Trophoblast cell (in vitro differentiated cells and primary cell): Measurements from ENCODE around the gene SIM2.
A peak's percentile ranks its signal among the peaks of the same experiment; 100 is the strongest.
"Not testable (repeated sequence)": the region's sequence is repeated elsewhere in the genome, so short reads cannot be mapped to it uniquely, and the experiment has no call there.

ENCODE experiments used
- DNase-seq, 2 donors: peaks; one replicate each; pipeline ENCODE4 v3.0.0-alpha.2; 2016
- H2AFZ ChIP-seq: 2 replicates; pipeline ENCODE4 v1.6.1; 2013; ENCODE audit warnings: low read length, moderate library complexity, mild to moderate bottlenecking; ENCODE audit not compliant: insufficient read depth, poor library complexity
- H2AK5ac ChIP-seq: 2 replicates; pipeline ENCODE4 v1.6.1; 2013; ENCODE audit warnings: mild to moderate bottlenecking, low read length
- H2BK120ac ChIP-seq: 2 replicates; pipeline ENCODE4 v1.6.1; 2013; ENCODE audit warnings: low read length, mild to moderate bottlenecking, moderate library complexity; ENCODE audit not compliant: insufficient read depth, poor library complexity
- H2BK12ac ChIP-seq: 2 replicates; pipeline ENCODE4 v1.6.1; 2013; ENCODE audit warnings: mild to moderate bottlenecking, low read length, moderate library complexity
- H2BK5ac ChIP-seq: 2 replicates; pipeline ENCODE4 v1.6.1; 2013; ENCODE audit warnings: low read length, low read depth, moderate library complexity, mild to moderate bottlenecking; ENCODE audit not compliant: poor library complexity
- H3K14ac ChIP-seq: 2 replicates; pipeline ENCODE4 v1.6.1; 2013; ENCODE audit warnings: mild to moderate bottlenecking, low read length
- H3K18ac ChIP-seq: 2 replicates; pipeline ENCODE4 v1.6.1; 2013; ENCODE audit warnings: mild to moderate bottlenecking, low read length
- H3K23ac ChIP-seq: 2 replicates; pipeline ENCODE4 v1.6.1; 2013; ENCODE audit warnings: low read length
- H3K27ac ChIP-seq: 2 replicates; pipeline ENCODE4 v1.5.1; 2013; ENCODE audit warnings: low read depth, mild to moderate bottlenecking, inconsistent platforms, low read length, moderate library complexity
- H3K27me3 ChIP-seq: 2 replicates; pipeline ENCODE4 v1.6.1; 2013; ENCODE audit warnings: inconsistent platforms, mild to moderate bottlenecking, low read length, moderate library complexity; ENCODE audit not compliant: insufficient read depth
- H3K36me3 ChIP-seq, 2 experiments: 1 replicate in 1 of 2; 2 replicates in 1 of 2; pipeline ENCODE4 v1.6.1; 2013; ENCODE audit warnings: low read length in 2 of 2, mild to moderate bottlenecking in 2 of 2, moderate library complexity in 1 of 2; ENCODE audit not compliant: insufficient read depth in 2 of 2, control insufficient read depth in 1 of 2
- H3K4ac ChIP-seq: 2 replicates; pipeline ENCODE4 v1.6.1; 2013; ENCODE audit warnings: low read depth, mild to moderate bottlenecking, low read length, moderate library complexity
- H3K4me1 ChIP-seq, 2 experiments: 1 replicate in 1 of 2; 2 replicates in 1 of 2; pipeline ENCODE4 v1.6.1; 2013; ENCODE audit warnings: low read length in 2 of 2, mild to moderate bottlenecking in 2 of 2, moderate library complexity in 1 of 2; ENCODE audit not compliant: insufficient read depth in 2 of 2, control insufficient read depth in 1 of 2
- H3K4me2 ChIP-seq: 2 replicates; pipeline ENCODE4 v1.6.1; 2013; ENCODE audit warnings: inconsistent platforms, mild to moderate bottlenecking, low read length, moderate library complexity
- H3K4me3 ChIP-seq: 2 replicates; pipeline ENCODE4 v1.5.1; 2013; ENCODE audit warnings: mild to moderate bottlenecking, low read depth, low read length, inconsistent platforms
- H3K79me1 ChIP-seq: one replicate; pipeline ENCODE4 v1.6.1; 2013; ENCODE audit warnings: low read length
- H3K79me2 ChIP-seq: 2 replicates; pipeline ENCODE4 v1.6.1; 2013; ENCODE audit warnings: low read length, mild to moderate bottlenecking; ENCODE audit not compliant: control insufficient read depth, insufficient read depth, poor library complexity
- H3K9ac ChIP-seq: 2 replicates; pipeline ENCODE4 v1.6.1; 2013; ENCODE audit warnings: mild to moderate bottlenecking, low read length
- H3K9me3 ChIP-seq: 2 replicates; pipeline ENCODE4 v1.6.1; 2013; ENCODE audit warnings: low read depth, mild to moderate bottlenecking, control low read depth, inconsistent platforms, low read length; ENCODE audit not compliant: insufficient read depth
- H4K12ac ChIP-seq: 2 replicates; pipeline ENCODE4 v1.6.1; 2013; ENCODE audit warnings: low read depth, mild to moderate bottlenecking, low read length, moderate library complexity
- H4K8ac ChIP-seq: 2 replicates; pipeline ENCODE4 v1.6.1; 2013; ENCODE audit warnings: low read depth, mild to moderate bottlenecking, low read length, moderate library complexity
- H4K91ac ChIP-seq: one replicate; pipeline ENCODE4 v1.6.1; 2013; ENCODE audit warnings: low read depth, mild to moderate bottlenecking, low read length, moderate library complexity
- WGBS: extraction: QIAGEN DNeasy Blood & Tissue Kit; methylation state at CpG from one replicate; pipeline ENCODE4 v1.1.7; 2013; ENCODE audit warnings: missing lambda C conversion rate; ENCODE audit not compliant: insufficient read length, insufficient coverage; ENCODE audit errors: extremely low coverage; 5-methylcytosine and 5-hydroxymethylcytosine counted together

SIM2 gene

DNA sequence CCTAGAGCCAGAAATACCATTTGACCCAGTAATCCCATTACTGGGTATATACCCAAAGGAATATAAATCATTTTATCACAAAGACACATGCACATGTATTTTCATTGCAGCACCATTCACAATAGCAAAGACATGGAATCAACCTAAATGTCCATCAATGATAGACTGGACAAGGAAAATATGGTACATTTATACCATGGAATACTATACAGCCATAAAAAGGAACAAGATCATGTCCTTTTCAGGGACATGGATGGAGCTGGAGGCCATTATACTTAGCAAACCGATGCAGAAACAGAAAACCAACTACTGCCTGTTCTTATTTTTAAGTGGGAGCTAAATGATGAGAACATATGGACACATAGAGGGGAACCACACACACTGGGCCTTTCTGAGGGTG, 41.6 kb upstream of the SIM2 start:
- H3K27me3 ChIP-seq, H3K4ac ChIP-seq, H3K9ac ChIP-seq, H3K4me3 ChIP-seq, H3K4me1 ChIP-seq, H2BK12ac ChIP-seq, H2BK5ac ChIP-seq, H4K12ac ChIP-seq, H3K18ac ChIP-seq, H4K8ac ChIP-seq, H2AFZ ChIP-seq, H3K36me3 ChIP-seq, H2BK120ac ChIP-seq, DNase-seq, H3K14ac ChIP-seq, H3K4me2 ChIP-seq, H2AK5ac ChIP-seq, H4K91ac ChIP-seq, H3K27ac ChIP-seq, H3K23ac ChIP-seq, H3K79me2 ChIP-seq, H3K9me3 ChIP-seq, H3K79me1 ChIP-seq: not testable (repeated sequence)
- WGBS, result no CpG with 5 or more reads among the region's 1 CpG

DNA sequence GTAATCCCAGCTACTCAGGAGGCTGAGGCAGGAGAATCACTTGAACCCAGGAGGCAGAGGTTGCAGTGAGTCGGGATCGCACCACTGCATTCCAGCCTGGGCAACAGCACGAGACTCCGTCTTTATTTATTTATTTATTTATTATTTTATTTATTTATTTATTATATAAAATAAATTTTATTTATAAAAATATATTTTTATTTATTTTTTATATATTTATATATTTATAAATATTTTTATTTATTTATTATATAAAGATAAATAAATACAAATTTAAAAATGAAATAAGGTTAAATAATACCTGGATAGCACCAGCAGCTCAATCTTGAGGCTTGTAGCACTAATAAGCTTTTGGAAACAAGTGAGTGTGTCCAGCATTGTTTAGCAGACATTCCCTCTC, 40.9 kb upstream of the SIM2 start:
- H3K4ac ChIP-seq, result no peak overlapping the region
- no peak overlapping the region for H2BK5ac ChIP-seq
- no peak overlapping the region for H3K4me3 ChIP-seq
- no peak overlapping the region for H3K18ac ChIP-seq
- H3K36me3 ChIP-seq, result no peaks in the 10 kb centered on the region
- H4K91ac ChIP-seq, result no peak overlapping the region
- DNase-seq, result no peak
- H3K79me2 ChIP-seq, result no peaks in the 10 kb centered on the region
- no peak overlapping the region for H2AFZ ChIP-seq
- H3K9ac ChIP-seq, result no peak overlapping the region
- no peak overlapping the region for H3K27ac ChIP-seq
- peaks cover 2 to 3% of the 10 kb centered on the region in 2 experiments for H3K4me1 ChIP-seq
- H2AK5ac ChIP-seq, result no peak overlapping the region
- no peak overlapping the region for H4K12ac ChIP-seq
- no peak overlapping the region for H2BK12ac ChIP-seq
- no peak overlapping the region for H2BK120ac ChIP-seq
- no peaks in the 10 kb centered on the region for H3K27me3 ChIP-seq
- no peak overlapping the region for H3K4me2 ChIP-seq
- no peak overlapping the region for H3K23ac ChIP-seq
- no peaks in the 10 kb centered on the region for H3K79me1 ChIP-seq
- no peak overlapping the region for H3K14ac ChIP-seq
- H3K9me3 ChIP-seq, result no peaks in the 10 kb centered on the region
- WGBS, result no CpG with 5 or more reads among the region's 4 CpGs
- H4K8ac ChIP-seq, result no peak overlapping the region

DNA sequence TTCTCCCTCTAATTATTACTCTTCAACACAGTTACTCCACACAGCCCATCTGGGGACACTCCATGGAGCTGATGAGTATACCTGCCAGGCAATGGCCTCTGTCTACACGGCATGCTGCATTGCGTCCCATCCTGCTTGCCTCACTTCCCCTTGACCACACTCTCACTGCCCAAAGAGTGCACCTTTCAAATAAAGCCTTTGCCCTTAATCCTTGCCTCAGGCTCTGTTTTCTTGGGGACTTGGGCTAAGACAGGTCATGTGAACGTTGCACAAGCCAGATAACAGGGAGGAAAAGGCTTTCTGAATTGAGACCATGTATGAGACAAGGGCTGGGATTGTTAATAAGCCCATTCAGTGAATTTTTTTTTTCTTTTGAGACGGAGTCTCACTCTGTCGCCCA, 40.0 kb upstream of the SIM2 start:
- H3K4ac ChIP-seq, result no peak overlapping the region
- H3K4me2 ChIP-seq, result no peak overlapping the region
- H4K12ac ChIP-seq, result no peak overlapping the region
- no peak overlapping the region for H2BK12ac ChIP-seq
- no peak overlapping the region for H2AFZ ChIP-seq
- no peak overlapping the region for H2BK5ac ChIP-seq
- no peaks in the 10 kb centered on the region for H3K27me3 ChIP-seq
- no peak overlapping the region for H3K23ac ChIP-seq
- no peaks in the 10 kb centered on the region for H3K36me3 ChIP-seq
- H3K4me3 ChIP-seq, result no peak overlapping the region
- no peak overlapping the region for H2BK120ac ChIP-seq
- H3K79me1 ChIP-seq, result no peaks in the 10 kb centered on the region
- H3K9ac ChIP-seq, result no peak overlapping the region
- H4K8ac ChIP-seq, result no peak overlapping the region
- DNase-seq, result peak; percentile 17 to 23
- no peak overlapping the region for H2AK5ac ChIP-seq
- H3K14ac ChIP-seq, result no peak overlapping the region
- H3K9me3 ChIP-seq, result peaks cover 2% of the 10 kb centered on the region
- H3K27ac ChIP-seq, result no peak overlapping the region
- no peak overlapping the region for H4K91ac ChIP-seq
- no CpG with 5 or more reads among the region's 5 CpGs for WGBS
- no peaks in the 10 kb centered on the region for H3K79me2 ChIP-seq
- no peak overlapping the region for H3K18ac ChIP-seq
- H3K4me1 ChIP-seq, result peaks cover 2 to 3% of the 10 kb centered on the region in 2 experiments

DNA sequence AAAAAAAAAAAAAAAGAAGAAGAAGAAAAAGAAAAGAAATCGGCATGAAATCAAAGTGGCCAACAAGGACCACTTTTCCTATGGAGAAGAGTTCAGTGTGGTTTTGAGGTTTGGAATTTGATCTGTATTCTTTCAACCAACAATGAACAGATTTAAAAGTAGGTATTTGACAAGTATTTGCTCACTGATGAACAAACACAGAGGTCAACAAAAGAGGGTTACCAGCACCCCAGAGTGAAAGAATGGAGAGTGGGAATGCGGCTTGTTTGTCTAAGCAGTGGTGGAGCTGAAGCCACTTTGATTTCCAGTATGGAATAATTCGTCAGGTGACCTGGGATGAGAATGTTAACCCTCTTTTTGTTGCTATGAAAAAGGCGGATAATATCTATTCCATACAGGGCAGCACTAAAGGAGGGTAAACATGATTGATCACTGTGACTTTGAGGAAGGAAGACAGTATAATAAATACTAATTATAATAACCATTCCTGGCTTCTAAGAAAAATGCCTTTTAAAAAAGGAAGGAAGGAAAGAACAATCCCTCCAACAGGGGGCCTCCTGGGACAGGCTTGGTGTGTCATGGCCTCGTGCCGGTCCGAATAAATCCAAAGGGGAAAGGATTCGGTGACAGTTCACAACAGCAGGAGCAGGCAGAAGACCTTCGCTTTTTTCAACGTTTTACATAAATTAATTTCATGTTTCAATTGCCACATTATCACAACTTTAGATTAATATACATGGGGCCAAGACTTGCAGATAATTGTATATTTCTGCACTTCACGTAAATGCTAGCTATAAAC, 37.2 kb upstream of the SIM2 start:
- Histone ChIP-seq H3K79me2 (no peaks in the 10 kb centered on the region), H4K12ac (no peak overlapping the region), H3K4ac (no peak overlapping the region), H3K18ac (no peak overlapping the region), H3K79me1 (no peaks in the 10 kb centered on the region), H3K27ac (no peak overlapping the region), H3K4me1 (peaks cover 2 to 3% of the 10 kb centered on the region in 2 experiments), H3K4me3 (no peak overlapping the region), H2AK5ac (no peak overlapping the region), H3K9me3 (peaks cover 2% of the 10 kb centered on the region), H3K27me3 (no peaks in the 10 kb centered on the region), H4K8ac (no peak overlapping the region), H3K14ac (no peak overlapping the region), H2BK12ac (no peak overlapping the region), H3K4me2 (no peak overlapping the region), H2BK5ac (no peak overlapping the region), H3K36me3 (no peaks in the 10 kb centered on the region), H4K91ac (no peak overlapping the region), H2BK120ac (no peak overlapping the region), H3K9ac (no peak overlapping the region), H3K23ac (no peak overlapping the region), H2AFZ (no peak overlapping the region)
- no CpG with 5 or more reads among the region's 11 CpGs for WGBS
- peak; percentile 44 to 67 for DNase-seq
